HCEC 1CT (cell line): ENCODE results near the gene SLC15A2.

ENCODE experiments used
- DNase-seq: peaks from one replicate; pipeline ENCODE4 v3.0.0-alpha.2; 2017

SLC15A2 gene

GRCh38 chr3:121989943-121990342 is 95.7 kb downstream of the SLC15A2 start:
- DNase-seq, result no peak

GRCh38 chr3:121992601-121993560 is 98.7 kb downstream of the SLC15A2 start:
- DNase-seq, result no peak
